A673 (cell line): ENCODE data around the gene CTNNBL1. TPM values are rescaled to one million over a fixed set of nuclear protein-coding genes. Genes with fewer than 3 reads are reported as not detected.

ENCODE experiments used
- BruUV-seq: library from RNA; stranded (reverse); fragments of 400-500 nt; replicated peaks from 2 replicates; lab custom pipeline; 2021; lab: Mats Ljungman, UMichigan
- CTCF ChIA-PET: fragments of 300-600 bp; sonication (Branson Sonifier 250); formaldehyde crosslinking; loops from one replicate; lab custom pipeline; 2022; ENCODE audit warnings: antibody characterized with exemption; lab: Charles Lee
- POLR2A ChIA-PET: fragments of 300-600 bp; sonication (Branson Sonifier 250); formaldehyde crosslinking; loops from one replicate; lab custom pipeline; 2022; ENCODE audit warnings: antibody characterized with exemption; ENCODE audit not compliant: low non-redundant PET; lab: Charles Lee
- DNase-seq: peaks from one replicate; pipeline ENCODE4 v3.0.0-alpha.2; 2015; ENCODE audit warnings: low spot score
- H3K27ac ChIP-seq: fragments of 200-600 bp; sonication (generic); 2 replicates; pipeline ENCODE4 v1.5.1; 2016; ENCODE audit warnings: mixed run types, low read depth, mild to moderate bottlenecking, mixed read lengths, antibody characterized with exemption, low read length; ENCODE audit not compliant: poor library complexity, severe bottlenecking
- H3K27me3 ChIP-seq: fragments of 200-600 bp; sonication (generic); replicated peaks from 2 replicates; pipeline ENCODE4 v1.6.1; 2017; ENCODE audit warnings: mixed run types, low read depth, mild to moderate bottlenecking, mixed read lengths, antibody characterized with exemption, low read length; ENCODE audit not compliant: insufficient read depth, poor library complexity
- H3K36me3 ChIP-seq: fragments of 200-600 bp; sonication (generic); 2 replicates; pipeline ENCODE4 v1.6.1; 2016; ENCODE audit warnings: mixed run types, mild to moderate bottlenecking, mixed read lengths, antibody characterized with exemption, low read length; ENCODE audit not compliant: insufficient read depth, poor library complexity, severe bottlenecking
- H3K4me1 ChIP-seq: fragments of 200-600 bp; sonication (generic); 2 replicates; pipeline ENCODE4 v1.6.1; 2017; ENCODE audit warnings: mixed run types, mild to moderate bottlenecking, mixed read lengths, antibody characterized with exemption, low read length; ENCODE audit not compliant: insufficient read depth, poor library complexity, severe bottlenecking
- H3K4me3 ChIP-seq: fragments of 200-600 bp; sonication (generic); 2 replicates; pipeline ENCODE4 v1.5.1; 2016; ENCODE audit warnings: low read depth, mixed run types, mild to moderate bottlenecking, mixed read lengths, low read length; ENCODE audit not compliant: poor library complexity, severe bottlenecking
- H3K9me3 ChIP-seq: fragments of 200-600 bp; sonication (generic); 2 replicates; pipeline ENCODE4 v1.6.1; 2016; ENCODE audit warnings: mixed run types, low read depth, mild to moderate bottlenecking, mixed read lengths, antibody characterized with exemption, low read length; ENCODE audit not compliant: poor library complexity, severe bottlenecking
- EZH2 ChIP-seq: fragments of 200-600 bp; sonication (generic); IDR thresholded peaks from 2 replicates; pipeline ENCODE4 v1.6.1; 2017; ENCODE audit warnings: borderline replicate concordance, low read depth, mild to moderate bottlenecking, mixed read lengths, antibody characterized with exemption, low read length; ENCODE audit not compliant: poor library complexity, severe bottlenecking
- intact Hi-C: fragments of 100-400 bp; cut with micrococcal nuclease; formaldehyde crosslinking; loops from one replicate; pipeline ENCODE4 v1.10.0; 2022; ENCODE audit not compliant: unreplicated experiment
- total RNA-seq: library from RNA; stranded (reverse); gene quantifications from 2 replicates; pipeline ENCODE4 v1.2.3, GENCODE V29; 2021
- TF ChIP-seq, protein P1 (sequence below): fragments of 300-800, 200-600 bp; sonication (generic); conservative IDR thresholded peaks from 2 replicates; pipeline ENCODE4 v1.5.1; 2017; ENCODE audit warnings: low read depth, mild to moderate bottlenecking, antibody characterized with exemption, low read length, moderate library complexity, mixed read lengths

The CTNNBL1 gene
- total RNA-seq, 1 experiment from 2014 or later, result 88.5 TPM

DNA sequence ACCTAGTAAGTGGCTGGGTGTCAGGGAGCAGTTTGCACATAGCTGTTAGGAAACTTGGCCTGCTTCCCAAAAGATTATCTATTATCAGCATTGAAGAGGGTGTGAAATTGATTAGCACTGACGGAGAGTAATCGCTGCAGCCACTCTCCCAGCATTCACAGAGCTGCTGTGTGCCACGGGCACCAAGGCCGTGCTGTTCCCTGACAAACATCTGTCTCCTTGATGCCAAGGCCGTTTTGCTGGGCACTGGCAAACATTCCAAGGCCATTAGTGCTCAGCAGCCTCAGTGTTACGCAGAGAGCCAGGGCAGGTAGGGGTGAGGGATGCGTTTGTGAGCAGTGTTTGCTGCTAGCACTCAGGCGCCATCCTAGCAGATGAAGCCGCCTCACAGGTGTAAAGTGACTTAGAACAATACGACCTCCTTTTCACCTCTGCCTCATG lies 151.4 kb downstream of the CTNNBL1 start:
- DNase-seq, result peak; percentile 14
- intact Hi-C loops, result no loop called here
- no peaks in the 10 kb centered on the region for H3K9me3 ChIP-seq
- no peak overlapping the region for H3K4me3 ChIP-seq
- peaks cover 5% of the 10 kb centered on the region for H3K36me3 ChIP-seq
- ChIA-PET POLR2A (no interaction called here), CTCF (interaction anchor here (0.5 kb wide), 1 partner anchor 12 kb away, joined by 3 read pairs; no protein-coding TSS in a partner anchor)
- no TSS peak for BruUV-seq
- H3K27me3 ChIP-seq, result no peaks in the 10 kb centered on the region
- TF ChIP-seq, protein P1, sequence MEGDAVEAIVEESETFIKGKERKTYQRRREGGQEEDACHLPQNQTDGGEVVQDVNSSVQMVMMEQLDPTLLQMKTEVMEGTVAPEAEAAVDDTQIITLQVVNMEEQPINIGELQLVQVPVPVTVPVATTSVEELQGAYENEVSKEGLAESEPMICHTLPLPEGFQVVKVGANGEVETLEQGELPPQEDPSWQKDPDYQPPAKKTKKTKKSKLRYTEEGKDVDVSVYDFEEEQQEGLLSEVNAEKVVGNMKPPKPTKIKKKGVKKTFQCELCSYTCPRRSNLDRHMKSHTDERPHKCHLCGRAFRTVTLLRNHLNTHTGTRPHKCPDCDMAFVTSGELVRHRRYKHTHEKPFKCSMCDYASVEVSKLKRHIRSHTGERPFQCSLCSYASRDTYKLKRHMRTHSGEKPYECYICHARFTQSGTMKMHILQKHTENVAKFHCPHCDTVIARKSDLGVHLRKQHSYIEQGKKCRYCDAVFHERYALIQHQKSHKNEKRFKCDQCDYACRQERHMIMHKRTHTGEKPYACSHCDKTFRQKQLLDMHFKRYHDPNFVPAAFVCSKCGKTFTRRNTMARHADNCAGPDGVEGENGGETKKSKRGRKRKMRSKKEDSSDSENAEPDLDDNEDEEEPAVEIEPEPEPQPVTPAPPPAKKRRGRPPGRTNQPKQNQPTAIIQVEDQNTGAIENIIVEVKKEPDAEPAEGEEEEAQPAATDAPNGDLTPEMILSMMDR, result no peak
- TF ChIP-seq EZH2, result no peak
- H3K27ac ChIP-seq, result no peak overlapping the region
- no peaks in the 10 kb centered on the region for H3K4me1 ChIP-seq

- peaks cover 5% of the 10 kb centered on the region for H3K36me3 ChIP-seq
- no peaks in the 10 kb centered on the region for H3K27me3 ChIP-seq
- no peak overlapping the region for H3K27ac ChIP-seq
- no peaks in the 10 kb centered on the region for H3K4me1 ChIP-seq
- BruUV-seq, result no TSS peak
- intact Hi-C loops, result no loop called here
- TF ChIP-seq EZH2, result no peak
- TF ChIP-seq, protein P1, result no peak
- ChIA-PET POLR2A (no interaction called here), CTCF (no interaction called here)
- H3K4me3 ChIP-seq, result no peak overlapping the region
- H3K9me3 ChIP-seq, result no peaks in the 10 kb centered on the region
- no peak for DNase-seq
Observed at GRCh38 chr20:37845878-37846277, 152.0 kb downstream of the CTNNBL1 start.

GRCh38 chr20:37846573-37846972 lies 152.7 kb downstream of the CTNNBL1 start:
- no peaks in the 10 kb centered on the region for H3K4me1 ChIP-seq
- CTCF ChIA-PET, result no interaction called here

More at GRCh38 chr20:37846573-37846972, 152.7 kb downstream of the CTNNBL1 start:
- Histone ChIP-seq H3K27ac (no peak overlapping the region), H3K9me3 (no peaks in the 10 kb centered on the region), H3K36me3 (peaks cover 5% of the 10 kb centered on the region), H3K4me3 (no peak overlapping the region), H3K27me3 (no peaks in the 10 kb centered on the region)
- TF ChIP-seq EZH2, result no peak
- TF ChIP-seq, protein P1, result no peak
- POLR2A ChIA-PET, result no interaction called here
- intact Hi-C loops, result no loop called here
- no peak for DNase-seq
- BruUV-seq, result no TSS peak
